ENCODE measurements around the gene HNRNPK. TPM values are rescaled to one million over a fixed set of nuclear protein-coding genes. Genes with fewer than 3 reads are reported as not detected.

The HNRNPK gene
- total and polyA plus RNA-seq, 2 of the 13 experiments (the other 11 are each of a cell fraction or from before 2014, with no cell fraction given), result 321 to 712 TPM

GRCh38 chr9:83956436-83957247 lies 23.4 kb downstream of the HNRNPK start (continued):
- TF ChIP-seq ZNF609 (CRISPR knock-in tag; IDR thresholded peaks at IDR 0.05; ENCODE audit: borderline replicate concordance) (no peak; the same call in none of the 2 replicates), IRF1 (CRISPR knock-in tag; IDR thresholded peaks at IDR 0.05; ENCODE audit: low read depth) (no peak), ZNF224 (CRISPR knock-in tag; IDR thresholded peaks at IDR 0.05) (no peak), CREM (IDR thresholded peaks at IDR 0.05) (peak; percentile 55), CREM (CRISPR knock-in tag; IDR thresholded peaks at IDR 0.05) (no peak), SOX5 (CRISPR knock-in tag; IDR thresholded peaks at IDR 0.05; ENCODE audit: borderline replicate concordance) (peak; percentile 21; the same call in 1 of the 2 replicates), SIX1 (CRISPR knock-in tag; IDR thresholded peaks at IDR 0.05; ENCODE audit: borderline replicate concordance) (no peak), ZNF34 (CRISPR knock-in tag; IDR thresholded peaks at IDR 0.05; ENCODE audit: borderline replicate concordance) (no peak), HMGA1 (CRISPR knock-in tag; conservative IDR thresholded peaks at IDR 0.05) (no peak), ARNTL (CRISPR knock-in tag; IDR thresholded peaks at IDR 0.05) (0 out of 2 replicates have a peak, but pooled peaks have one; percentile 26), ZNF282 (IDR thresholded peaks at IDR 0.05; ENCODE audit: partially characterized antibody) (no peak), TAF1 (CRISPR knock-in tag; IDR thresholded peaks at IDR 0.05) (peak; percentile 85), DR1 (CRISPR knock-in tag; IDR thresholded peaks at IDR 0.05) (peak; percentile 81), DRAP1 (CRISPR knock-in tag; IDR thresholded peaks at IDR 0.05) (peak; percentile 76; the same call in 1 of the 2 replicates), NR1H2 (CRISPR knock-in tag; IDR thresholded peaks at IDR 0.05; ENCODE audit: borderline replicate concordance, low read depth) (no peak), PHF5A (CRISPR knock-in tag; IDR thresholded peaks at IDR 0.05; ENCODE audit: low read depth, unreplicated experiment) (no peak), SKIL (CRISPR knock-in tag; IDR thresholded peaks at IDR 0.05; ENCODE audit: borderline replicate concordance) (no peak), NR2F1 (CRISPR knock-in tag; IDR thresholded peaks at IDR 0.05) (peak in 1 of 2 experiments; percentile 34; a peak in 2 of 4 replicates), SALL2 (CRISPR knock-in tag; IDR thresholded peaks at IDR 0.05) (no peak; the same call in 1 of the 2 replicates)

All from HepG2 (cell line).